ENCODE data around the gene TLR2. TPM values are rescaled to one million over a fixed set of nuclear protein-coding genes. Genes with fewer than 3 reads are reported as not detected.
"Not testable (repeated sequence)": the region's sequence is repeated elsewhere in the genome, so short reads cannot be mapped to it uniquely, and the experiment has no call there.

The TLR2 gene
- total RNA-seq, 1 experiment from 2014 or later: 0.10 TPM

- DNase-seq (ENCODE audit: extremely low read depth, low read depth): no peak
These were observed 29.0 kb upstream of the TLR2 start for GRCh38 chr4:153655002-153655541.

- no peak for DNase-seq (ENCODE audit: extremely low read depth, low read depth)
These were observed 28.2 kb upstream of the TLR2 start for GRCh38 chr4:153655928-153656327.

DNA sequence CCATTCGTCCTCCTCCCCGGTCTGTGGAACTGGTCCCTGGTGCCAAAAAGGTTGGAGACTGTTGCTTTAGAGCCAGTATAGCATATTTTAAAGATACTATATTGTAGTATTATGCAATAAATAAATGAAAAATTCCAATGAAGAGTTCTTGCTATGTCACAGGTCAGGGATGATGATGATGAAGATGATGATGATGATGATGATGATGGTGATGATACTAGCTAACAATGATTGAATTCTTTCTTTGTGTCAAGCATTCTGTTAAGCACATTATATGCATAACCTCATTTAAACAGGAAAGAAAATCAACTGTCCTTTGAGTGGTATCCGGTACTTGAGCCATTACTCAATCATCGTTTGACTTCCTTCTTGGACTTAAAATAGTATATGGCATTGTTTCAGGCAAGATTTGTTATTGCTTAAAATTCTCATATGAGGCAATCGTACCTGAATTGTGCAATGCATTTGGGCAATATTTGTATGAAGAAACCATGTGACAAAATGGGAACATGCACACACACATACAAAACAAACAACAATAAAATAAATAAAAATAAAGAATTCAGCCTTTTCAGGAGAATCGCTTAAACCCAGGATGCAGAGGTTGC, 22.8 kb upstream of the TLR2 start:
- no peak for DNase-seq (ENCODE audit: extremely low read depth, low read depth)

DNA sequence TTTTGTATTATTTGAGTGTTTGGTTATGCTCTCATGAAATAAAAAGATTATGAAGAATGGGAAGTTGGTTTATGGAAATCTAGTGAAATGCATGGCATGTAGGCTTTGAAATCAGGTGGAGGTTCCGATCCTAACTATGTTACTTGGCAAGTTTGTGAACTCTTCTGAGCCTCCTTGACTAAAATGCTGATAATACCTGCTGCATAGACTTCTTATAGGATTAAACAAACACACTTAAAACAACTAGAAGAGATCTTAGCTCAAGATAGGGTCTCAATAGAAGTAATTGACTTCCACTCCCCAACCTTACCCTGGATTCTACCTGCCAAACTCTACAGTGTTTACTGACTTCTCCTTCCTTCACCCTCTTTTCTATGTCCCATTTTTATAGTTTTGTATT, 22.2 kb upstream of the TLR2 start:
- no peak for DNase-seq (ENCODE audit: extremely low read depth, low read depth)

DNA sequence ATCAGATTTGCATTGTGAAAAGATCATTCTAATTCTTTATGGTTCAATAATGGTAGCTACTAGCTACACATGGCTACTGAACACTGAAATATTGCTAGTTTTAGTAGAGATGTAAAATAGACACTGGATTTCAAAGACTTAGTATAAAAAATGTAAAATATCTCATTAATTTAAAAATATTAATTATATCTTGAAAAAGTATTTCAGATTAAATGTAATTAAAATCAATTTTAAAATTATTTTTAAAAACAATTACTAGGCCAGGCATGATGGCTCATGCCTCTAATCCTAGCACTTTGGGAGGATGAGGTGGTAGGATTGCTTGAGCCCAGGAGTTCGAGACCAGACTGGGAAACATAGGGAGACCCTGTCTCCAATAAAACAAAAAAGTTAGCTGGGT, 20.4 kb upstream of the TLR2 start:
- no peak for DNase-seq (ENCODE audit: extremely low read depth, low read depth)

- DNase-seq (ENCODE audit: extremely low read depth, low read depth): not testable (repeated sequence)
These were observed 17.6 kb upstream of the TLR2 start for GRCh38 chr4:153666505-153666904.

DNA sequence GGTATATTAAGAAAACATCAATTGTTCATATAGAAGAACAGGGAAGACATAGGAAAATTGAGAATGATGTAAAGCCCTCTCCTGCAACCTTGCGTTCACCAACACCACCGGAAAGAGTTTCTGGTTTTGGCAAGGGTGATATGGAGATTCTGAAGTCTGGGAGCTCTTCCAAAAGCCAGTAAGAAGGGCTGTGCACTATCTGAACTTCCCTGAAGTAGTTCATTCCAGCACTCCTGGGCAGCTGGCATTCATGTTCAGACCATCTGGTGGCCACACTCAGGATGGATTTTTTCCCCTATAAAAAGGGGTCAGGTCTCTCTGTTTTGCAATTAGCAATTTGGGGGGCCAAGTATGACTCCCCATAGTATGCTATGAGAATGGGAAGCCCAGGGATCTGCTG, 15.4 kb upstream of the TLR2 start:
- DNase-seq (ENCODE audit: extremely low read depth, low read depth): no peak

- no peak for DNase-seq (ENCODE audit: extremely low read depth, low read depth)
These were observed 14.2 kb upstream of the TLR2 start for GRCh38 chr4:153669838-153670237.

- no peak for DNase-seq (ENCODE audit: extremely low read depth, low read depth)
These were observed 7.6 kb upstream of the TLR2 start for GRCh38 chr4:153676486-153676885.

DNA sequence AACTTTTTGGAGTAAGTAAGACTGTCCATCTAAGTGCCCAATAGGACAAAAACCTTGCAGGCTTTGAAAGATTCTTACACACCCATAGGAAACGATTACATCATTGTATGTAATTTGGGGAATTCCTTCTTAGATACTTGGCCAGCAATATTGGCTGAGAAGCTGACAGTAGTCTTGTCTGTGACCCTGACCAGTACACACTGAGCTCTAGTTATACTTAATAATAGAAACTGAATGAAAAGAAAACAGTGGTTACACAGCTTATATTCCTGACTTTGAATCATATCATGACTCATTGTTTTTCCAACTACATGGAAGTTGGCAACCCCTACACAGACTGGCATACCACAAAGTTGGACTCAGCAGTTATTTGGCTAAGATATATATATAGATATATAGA, 7.1 kb upstream of the TLR2 start:
- no peak for DNase-seq (ENCODE audit: extremely low read depth, low read depth)

DNA sequence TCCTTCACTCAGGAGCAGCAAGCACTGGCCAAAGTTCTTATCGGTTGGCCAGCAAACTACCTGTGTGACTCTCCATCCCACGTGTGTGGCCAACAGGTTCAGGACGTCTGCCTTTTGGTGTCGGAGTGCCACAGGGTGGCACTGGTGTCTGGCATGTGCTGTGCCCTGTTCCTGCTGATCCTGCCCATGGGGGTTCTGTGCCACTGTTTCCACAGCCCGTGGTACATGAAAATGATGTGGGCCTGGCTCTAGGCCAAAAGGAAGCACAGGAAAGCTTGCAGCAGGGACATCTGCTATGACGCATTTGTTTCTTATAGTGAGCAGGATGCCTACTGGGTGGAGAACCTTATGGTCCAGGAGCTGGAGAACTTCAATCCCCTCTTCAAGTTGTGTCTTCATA, 4.6 kb upstream of the TLR2 start:
- DNase-seq (ENCODE audit: extremely low read depth, low read depth): no peak

GRCh38 chr4:153683763-153684181, 308 bp upstream of the TLR2 start:
- DNase-seq (ENCODE audit: extremely low read depth, low read depth): no peak

DNA sequence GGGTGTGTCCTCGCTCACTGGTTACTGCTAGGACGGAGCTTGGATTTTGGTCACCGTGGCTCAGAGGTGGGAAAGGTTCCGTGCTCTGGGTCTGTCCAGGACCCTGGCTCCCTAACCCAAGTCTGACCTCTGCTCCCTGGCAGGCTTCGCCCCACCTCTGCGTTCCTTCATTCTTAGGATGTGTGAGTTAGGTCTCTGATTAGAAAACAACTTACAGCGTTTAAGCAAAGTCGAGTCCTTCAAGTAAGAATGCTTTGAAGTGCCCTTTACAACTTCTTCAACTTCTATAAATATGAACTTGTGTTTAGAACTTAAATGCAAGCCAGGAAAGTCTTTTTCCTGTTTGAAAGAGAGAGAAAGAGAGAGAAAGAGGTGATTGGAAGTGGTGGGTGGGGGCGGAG, 891 bp downstream of the TLR2 start:
- DNase-seq (ENCODE audit: extremely low read depth, low read depth): no peak

DNA sequence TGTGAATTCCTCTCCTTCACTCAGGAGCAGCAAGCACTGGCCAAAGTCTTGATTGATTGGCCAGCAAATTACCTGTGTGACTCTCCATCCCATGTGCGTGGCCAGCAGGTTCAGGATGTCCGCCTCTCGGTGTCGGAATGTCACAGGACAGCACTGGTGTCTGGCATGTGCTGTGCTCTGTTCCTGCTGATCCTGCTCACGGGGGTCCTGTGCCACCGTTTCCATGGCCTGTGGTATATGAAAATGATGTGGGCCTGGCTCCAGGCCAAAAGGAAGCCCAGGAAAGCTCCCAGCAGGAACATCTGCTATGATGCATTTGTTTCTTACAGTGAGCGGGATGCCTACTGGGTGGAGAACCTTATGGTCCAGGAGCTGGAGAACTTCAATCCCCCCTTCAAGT, 20.4 kb downstream of the TLR2 start:
- no peak for DNase-seq (ENCODE audit: extremely low read depth, low read depth)

DNA sequence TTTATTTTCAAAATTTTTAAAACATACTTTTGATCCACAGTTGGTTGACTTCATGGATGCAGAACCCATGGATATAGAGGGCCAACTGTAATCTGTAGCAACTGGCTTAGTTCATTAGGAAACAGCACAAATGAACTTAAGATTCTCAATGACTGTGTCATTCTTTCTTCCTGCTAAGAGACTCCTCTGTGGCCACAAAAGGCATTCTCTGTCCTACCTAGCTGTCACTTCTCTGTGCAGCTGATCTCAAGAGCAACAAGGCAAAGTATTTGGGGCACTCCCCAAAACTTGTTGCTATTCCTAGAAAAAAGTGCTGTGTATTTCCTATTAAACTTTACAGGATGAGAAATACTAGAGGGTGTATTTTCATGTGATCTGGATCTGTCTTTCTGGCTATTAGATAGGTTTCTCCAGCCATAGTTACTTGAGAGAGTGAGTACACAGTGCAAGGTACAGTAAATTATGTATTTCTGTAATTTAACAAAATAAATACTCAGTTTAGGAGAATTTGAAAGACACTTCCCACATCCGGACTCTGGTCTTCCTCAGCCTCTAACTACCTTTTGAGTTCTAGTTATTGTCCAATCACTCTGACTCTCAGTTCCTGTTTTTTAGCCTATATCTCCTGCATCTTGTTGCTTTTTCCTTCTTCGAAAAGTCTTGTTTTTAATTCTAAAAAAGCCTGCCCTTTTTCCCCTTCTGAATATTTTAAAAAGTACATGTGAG, 21.8 kb downstream of the TLR2 start:
- no peak for DNase-seq (ENCODE audit: extremely low read depth, low read depth)

DNA sequence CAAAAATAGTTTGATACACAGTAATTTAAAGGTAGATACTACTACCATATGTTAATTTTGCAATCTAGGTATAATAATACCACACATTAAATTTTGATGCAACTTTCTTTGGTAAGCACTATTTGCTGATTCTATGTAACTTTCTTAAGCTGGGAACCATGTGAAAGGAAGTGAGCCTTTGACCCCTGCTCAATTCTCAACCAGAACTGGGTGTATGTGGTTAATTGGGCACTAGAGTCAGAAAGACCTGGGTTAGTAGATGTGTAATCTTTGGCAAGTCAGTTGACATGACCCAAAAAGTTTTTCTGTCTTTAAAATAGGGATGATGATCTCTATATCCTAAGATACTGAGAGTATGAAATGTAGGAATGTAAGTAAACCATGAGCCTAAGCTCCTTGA, 22.4 kb downstream of the TLR2 start:
- no peak for DNase-seq (ENCODE audit: extremely low read depth, low read depth)

- DNase-seq (ENCODE audit: extremely low read depth, low read depth): no peak
These were observed 26.6 kb downstream of the TLR2 start for GRCh38 chr4:153710681-153711080.

DNA sequence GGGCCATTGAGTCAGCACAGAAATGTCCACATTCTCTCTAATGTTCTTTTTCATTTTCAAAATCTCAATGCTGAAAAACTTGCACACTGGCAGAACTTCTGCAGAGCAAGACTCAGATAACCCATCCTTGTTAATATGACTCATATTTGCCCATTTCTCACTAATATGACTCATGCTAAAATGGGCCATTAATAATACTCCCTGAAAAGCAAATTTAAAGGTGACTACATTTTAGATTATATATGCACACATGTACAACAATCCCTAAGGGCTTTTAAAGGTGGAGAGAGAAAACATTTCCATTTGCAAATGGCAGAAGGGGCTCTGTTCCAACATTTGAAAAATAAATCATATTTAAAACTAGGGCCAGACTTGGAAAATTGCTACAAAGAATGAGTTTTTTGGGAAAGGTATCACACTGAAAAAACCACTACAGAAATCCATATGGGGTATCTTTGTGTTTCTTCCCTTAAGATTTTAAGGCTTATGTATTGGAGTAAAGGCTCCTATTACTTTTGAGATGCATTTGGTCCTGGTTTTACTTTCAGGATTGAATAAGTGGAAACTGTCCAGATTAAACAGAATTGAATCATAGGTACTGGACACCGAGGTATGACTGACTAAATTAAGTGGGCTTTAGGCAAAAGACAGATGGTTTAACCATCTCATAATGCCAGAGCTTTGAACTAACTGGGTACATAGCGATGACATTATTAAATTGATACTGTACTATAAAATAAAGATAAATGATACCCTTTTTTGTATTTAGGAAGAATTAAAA, 30.0 kb downstream of the TLR2 start:
- DNase-seq (ENCODE audit: extremely low read depth, low read depth): no peak

- DNase-seq (ENCODE audit: extremely low read depth, low read depth): no peak
These were observed 38.0 kb downstream of the TLR2 start for GRCh38 chr4:153722036-153722435.

DNA sequence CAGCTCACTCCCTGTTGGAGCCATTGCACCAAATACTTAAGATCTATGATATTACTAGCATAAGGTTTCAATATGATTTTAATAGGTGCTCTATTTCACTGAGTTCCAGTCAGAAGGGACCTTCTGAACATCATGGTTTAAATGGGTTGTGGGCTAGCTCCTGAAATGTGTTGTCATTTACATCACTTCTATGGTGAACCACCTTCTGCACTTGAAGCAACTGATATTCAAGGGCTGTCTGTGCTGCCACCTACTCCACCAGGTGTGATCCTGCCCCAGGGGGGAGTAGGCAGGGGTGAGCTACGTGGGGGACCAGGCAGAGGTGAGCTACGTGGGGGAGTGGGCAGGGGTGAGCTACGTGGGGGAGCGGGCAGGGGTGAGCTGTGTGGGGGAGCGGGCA, 40.5 kb downstream of the TLR2 start:
- DNase-seq (ENCODE audit: extremely low read depth, low read depth): no peak

DNA sequence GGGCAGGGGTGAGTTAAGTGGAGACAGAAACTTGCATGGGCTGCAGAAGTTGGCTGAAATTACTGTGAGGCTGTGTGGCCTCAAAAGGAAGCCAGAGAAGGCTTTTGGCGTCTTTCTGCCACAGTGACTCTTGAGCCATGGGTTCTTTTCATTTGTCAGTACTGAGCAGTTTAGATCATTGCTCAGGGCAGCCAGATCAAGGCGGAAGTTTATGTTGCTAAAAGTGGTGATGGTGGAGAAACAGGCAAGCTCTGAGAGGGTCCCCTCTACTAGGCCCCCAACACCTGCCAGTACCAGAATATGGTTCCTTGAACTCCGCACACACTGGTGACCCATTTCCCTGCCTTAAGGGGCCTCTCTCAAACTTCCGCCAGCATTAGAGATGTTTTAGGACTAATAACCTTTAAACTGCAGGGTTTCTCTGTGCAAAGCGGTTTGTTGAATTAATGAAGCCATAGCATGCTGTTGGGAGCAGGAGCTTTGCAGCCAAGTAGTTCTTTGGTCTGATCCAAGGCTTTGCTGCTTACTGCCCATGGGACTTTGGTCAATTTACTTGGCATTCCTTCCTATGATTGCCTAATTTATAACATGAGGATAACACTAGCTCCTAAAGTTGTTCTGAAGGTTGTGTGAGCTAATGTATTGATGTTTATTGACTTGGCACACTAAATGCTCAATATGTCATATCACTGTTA, 41.2 kb downstream of the TLR2 start:
- no peak for DNase-seq (ENCODE audit: extremely low read depth, low read depth)
